Endothelial cell of umbilical vein (primary cell): Measurements from ENCODE around the gene ASPHD2.

ENCODE experiments used
- EZH2 ChIP-seq: IDR thresholded peaks from 2 replicates; pipeline ENCODE4 v1.6.1; 2012; ENCODE audit warnings: borderline replicate concordance, low read depth, mild to moderate bottlenecking, moderate library complexity, low read length, inconsistent platforms; ENCODE audit not compliant: severe bottlenecking
- MAX ChIP-seq: IDR thresholded peaks from 2 replicates; pipeline ENCODE4 v1.6.1; 2011; ENCODE audit not compliant: insufficient read depth, insufficient read length
- POLR2AphosphoS5 ChIP-seq: IDR thresholded peaks from 2 replicates; pipeline ENCODE4 v1.6.1; 2012; ENCODE audit warnings: low read depth, mild to moderate bottlenecking, control low read depth, low read length, moderate library complexity; ENCODE audit not compliant: insufficient read depth

DNA sequence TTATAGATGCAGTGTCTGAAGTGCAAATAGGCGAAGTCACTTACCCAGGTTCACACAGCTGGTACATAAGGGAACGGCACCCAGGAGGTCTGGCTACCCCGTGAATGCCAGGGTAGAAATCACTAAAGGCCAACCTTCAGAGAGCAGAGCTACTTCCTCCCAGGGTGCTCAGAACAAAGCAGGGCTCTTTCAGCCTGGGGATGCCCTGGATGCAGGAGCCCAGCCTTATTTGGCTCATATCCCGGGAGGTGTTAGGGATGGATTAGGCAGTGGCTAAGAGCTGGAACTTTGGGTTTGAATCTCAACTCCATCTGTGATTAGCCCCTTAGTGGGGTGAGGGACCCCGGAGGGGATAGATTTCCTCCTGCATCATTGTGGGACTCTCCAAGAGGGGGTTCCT, 33.1 kb upstream of the ASPHD2 start:
- TF ChIP-seq POLR2AphosphoS5 (no peak), EZH2 (no peak), MAX (no peak)
